GM21367 (cell line): ENCODE results near the gene LRRC45.

Experiments
- ATAC-seq: cut with Tn5 transposase; IDR thresholded peaks from one replicate; pipeline ENCODE4 v1.9.1; 2021; ENCODE audit not compliant: unreplicated experiment

Gene LRRC45

GRCh38 chr17:81993729-81994592, 29.1 kb upstream of the LRRC45 start:
- ATAC-seq: no peak

GRCh38 chr17:81994593-81995462, 28.3 kb upstream of the LRRC45 start:
- no peak for ATAC-seq

- no peak for ATAC-seq
These were observed 27.5 kb upstream of the LRRC45 start for GRCh38 chr17:81995463-81996231.

- no peak for ATAC-seq
These were observed 26.8 kb upstream of the LRRC45 start for GRCh38 chr17:81996232-81996756.

GRCh38 chr17:81996757-81997441, 26.2 kb upstream of the LRRC45 start:
- ATAC-seq: no peak

GRCh38 chr17:81998212-81998611, 24.9 kb upstream of the LRRC45 start:
- no peak for ATAC-seq

GRCh38 chr17:81998691-81999438, 24.2 kb upstream of the LRRC45 start:
- ATAC-seq: no peak

GRCh38 chr17:81999587-81999975, 23.5 kb upstream of the LRRC45 start:
- ATAC-seq: no peak

GRCh38 chr17:81999976-82000802, 22.9 kb upstream of the LRRC45 start:
- ATAC-seq: no peak

GRCh38 chr17:82000803-82001570, 22.1 kb upstream of the LRRC45 start:
- ATAC-seq: no peak

GRCh38 chr17:82001571-82002056, 21.5 kb upstream of the LRRC45 start:
- ATAC-seq: no peak

- no peak for ATAC-seq
These were observed 19.4 kb upstream of the LRRC45 start for GRCh38 chr17:82003411-82004381.

- no peak for ATAC-seq
These were observed 18.3 kb upstream of the LRRC45 start for GRCh38 chr17:82004517-82005455.

- no peak for ATAC-seq
These were observed 17.3 kb upstream of the LRRC45 start for GRCh38 chr17:82005701-82006348.
